ENCODE results near the gene PNP.

GRCh38 chr14:20428010-20428365 lies 41.2 kb upstream of the PNP start:
- TF ChIP-seq POLR2A (IDR thresholded peaks at IDR 0.05), result no peak
- TF ChIP-seq CTCF (IDR thresholded peaks at IDR 0.05), result no peak
- TF ChIP-seq POLR2AphosphoS5 (IDR thresholded peaks at IDR 0.05), result no peak

Measured in transverse colon (tissue), 4 donors.